ENCODE results near the gene EHD4. TPM values are rescaled to one million over a fixed set of nuclear protein-coding genes. Genes with fewer than 3 reads are reported as not detected.

Gene EHD4
- total and polyA plus RNA-seq, 9 of the 15 experiments (the other 6 are each of a cell fraction or from before 2014, with no cell fraction given), result 0.89 to 10.3 (median 6.4) TPM

DNA sequence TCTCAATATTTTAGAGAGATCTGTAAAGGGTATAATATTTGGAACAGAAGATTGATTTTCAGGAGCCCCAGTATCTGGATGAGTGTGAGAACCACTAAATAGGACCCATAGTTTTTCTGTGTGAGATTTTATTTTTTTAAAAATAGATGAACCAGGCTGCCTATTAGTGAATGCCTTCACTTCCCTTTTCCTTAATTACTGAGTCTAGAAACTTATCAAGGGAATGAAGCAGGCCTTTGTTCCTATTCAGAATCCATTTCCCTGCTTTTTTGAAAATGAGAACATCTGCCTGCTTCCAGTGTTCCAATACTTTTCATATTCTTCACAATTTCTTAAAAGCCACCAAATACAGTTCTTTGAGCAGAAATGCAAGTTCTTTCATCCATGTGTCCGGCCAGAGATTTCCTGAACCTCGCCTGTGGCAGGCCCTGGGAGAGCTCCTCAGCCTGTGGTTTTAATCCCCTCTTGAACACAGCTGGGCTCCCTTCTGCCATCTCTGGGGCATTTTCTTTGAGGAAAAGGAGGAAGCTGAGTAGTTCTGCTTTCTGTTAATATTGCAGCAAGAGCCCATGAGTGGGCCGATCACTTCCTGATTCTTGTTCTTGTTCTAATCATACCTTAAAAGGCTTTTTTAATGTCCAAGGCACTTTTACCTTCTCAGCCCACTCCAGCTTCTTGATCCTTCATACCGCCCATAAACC, 4.7 kb downstream of the EHD4 start:
- H3K9ac ChIP-seq (ENCODE audit: insufficient read depth in 1 of 2, low read depth in 2 of 2, low read length in 2 of 2), result peak overlapping the region in 1 of 2 experiments; percentile 33; a peak in 1 of 4 replicates
- no peak overlapping the region for H3K4me2 ChIP-seq (ENCODE audit: insufficient read depth, low read length)
- H3K9me3 ChIP-seq (replicated peaks; ENCODE audit: control insufficient read depth, insufficient read depth, low read depth, low read length), result no peaks in the 10 kb centered on the region
- FAIRE-seq (no peak), DNase-seq (ENCODE audit: extremely low read depth in 1 of 4, low spot score in 3 of 4) (peak in 1 of 4 experiments; percentile 21), ATAC-seq (no peak)
- no peak overlapping the region for H3K4me3 ChIP-seq
- BruUV-seq (replicated peaks), result no TSS peak
- peaks cover 17% of the 10 kb centered on the region; the same call in 1 of the 2 replicates for H4K20me1 ChIP-seq (replicated peaks; ENCODE audit: control insufficient read depth, insufficient read depth, low read length)
- H3K79me2 ChIP-seq (ENCODE audit: control insufficient read depth, insufficient read depth, low read length), result peaks cover 29% of the 10 kb centered on the region
- TF ChIP-seq SRF (CRISPR knock-in tag; IDR thresholded peaks at IDR 0.05) (peak; percentile 63 to 94; a peak in 3 of 4 replicates), SPI1 (IDR thresholded peaks at IDR 0.05; ENCODE audit: borderline replicate concordance, low read depth, low read length) (peak; percentile 92), ELF1 (tag; IDR thresholded peaks at IDR 0.05) (peak; percentile 65), MTA3 (IDR thresholded peaks at IDR 0.05; ENCODE audit: borderline replicate concordance) (peak; percentile 17; the same call in 1 of the 2 replicates), SMARCE1 (IDR thresholded peaks at IDR 0.05) (0 out of 2 replicates have a peak, but pooled peaks have one; percentile 42), ZC3H11A (IDR thresholded peaks at IDR 0.05; ENCODE audit: low read depth, low read length) (no peak), ZNF354B (CRISPR knock-in tag; IDR thresholded peaks at IDR 0.05) (no peak), ZFP36 (IDR thresholded peaks at IDR 0.05; ENCODE audit: low read depth, low read length, partially characterized antibody) (peak; percentile 12), CEBPB (tag; IDR thresholded peaks at IDR 0.05) (peak; percentile 49)
- TF ChIP-seq, protein P1, sequence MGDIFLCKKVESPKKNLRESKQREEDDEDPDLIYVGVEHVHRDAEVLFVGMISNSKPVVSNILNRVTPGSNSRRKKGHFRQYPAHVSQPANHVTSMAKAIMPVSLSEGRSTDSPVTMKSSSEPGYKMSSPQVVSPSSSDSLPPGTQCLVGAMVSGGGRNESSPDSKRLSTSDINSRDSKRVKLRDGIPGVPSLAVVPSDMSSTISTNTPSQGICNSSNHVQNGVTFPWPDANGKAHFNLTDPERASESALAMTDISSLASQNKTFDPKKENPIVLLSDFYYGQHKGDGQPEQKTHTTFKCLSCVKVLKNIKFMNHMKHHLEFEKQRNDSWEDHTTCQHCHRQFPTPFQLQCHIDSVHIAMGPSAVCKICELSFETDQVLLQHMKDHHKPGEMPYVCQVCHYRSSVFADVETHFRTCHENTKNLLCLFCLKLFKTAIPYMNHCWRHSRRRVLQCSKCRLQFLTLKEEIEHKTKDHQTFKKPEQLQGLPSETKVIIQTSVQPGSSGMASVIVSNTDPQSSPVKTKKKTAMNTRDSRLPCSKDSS (IDR thresholded peaks at IDR 0.05; ENCODE audit: low read depth, partially characterized antibody), result no peak
- TF ChIP-seq, protein P2, sequence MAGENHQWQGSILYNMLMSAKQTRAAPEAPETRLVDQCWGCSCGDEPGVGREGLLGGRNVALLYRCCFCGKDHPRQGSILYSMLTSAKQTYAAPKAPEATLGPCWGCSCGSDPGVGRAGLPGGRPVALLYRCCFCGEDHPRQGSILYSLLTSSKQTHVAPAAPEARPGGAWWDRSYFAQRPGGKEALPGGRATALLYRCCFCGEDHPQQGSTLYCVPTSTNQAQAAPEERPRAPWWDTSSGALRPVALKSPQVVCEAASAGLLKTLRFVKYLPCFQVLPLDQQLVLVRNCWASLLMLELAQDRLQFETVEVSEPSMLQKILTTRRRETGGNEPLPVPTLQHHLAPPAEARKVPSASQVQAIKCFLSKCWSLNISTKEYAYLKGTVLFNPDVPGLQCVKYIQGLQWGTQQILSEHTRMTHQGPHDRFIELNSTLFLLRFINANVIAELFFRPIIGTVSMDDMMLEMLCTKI (IDR thresholded peaks at IDR 0.05; ENCODE audit: partially characterized antibody), result no peak
- TF ChIP-seq, protein P3, sequence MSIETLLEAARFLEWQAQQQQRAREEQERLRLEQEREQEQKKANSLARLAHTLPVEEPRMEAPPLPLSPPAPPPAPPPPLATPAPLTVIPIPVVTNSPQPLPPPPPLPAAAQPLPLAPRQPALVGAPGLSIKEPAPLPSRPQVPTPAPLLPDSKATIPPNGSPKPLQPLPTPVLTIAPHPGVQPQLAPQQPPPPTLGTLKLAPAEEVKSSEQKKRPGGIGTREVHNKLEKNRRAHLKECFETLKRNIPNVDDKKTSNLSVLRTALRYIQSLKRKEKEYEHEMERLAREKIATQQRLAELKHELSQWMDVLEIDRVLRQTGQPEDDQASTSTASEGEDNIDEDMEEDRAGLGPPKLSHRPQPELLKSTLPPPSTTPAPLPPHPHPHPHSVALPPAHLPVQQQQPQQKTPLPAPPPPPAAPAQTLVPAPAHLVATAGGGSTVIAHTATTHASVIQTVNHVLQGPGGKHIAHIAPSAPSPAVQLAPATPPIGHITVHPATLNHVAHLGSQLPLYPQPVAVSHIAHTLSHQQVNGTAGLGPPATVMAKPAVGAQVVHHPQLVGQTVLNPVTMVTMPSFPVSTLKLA (conservative IDR thresholded peaks at IDR 0.05), result no peak
- no peak overlapping the region for H2AFZ ChIP-seq (ENCODE audit: low read depth, low read length)
- POLR2A ChIA-PET, result interaction anchor here (0.7 to 2.6 kb wide), 3 partner anchors 10 to 18 kb away, joined by 4 to 10 read pairs (median 5); no protein-coding TSS in a partner anchor
- in situ Hi-C loops (cut with MboI), result no loop called here
- intact Hi-C loops (cut with micrococcal nuclease), result no loop called here
- no peaks in the 10 kb centered on the region for H3K27me3 ChIP-seq (ENCODE audit: control insufficient read depth in 2 of 2, insufficient read depth in 2 of 2, low read length in 2 of 2)
- peak overlapping the region; percentile 38; the same call in 1 of the 3 replicates for H3K27ac ChIP-seq (ENCODE audit: extremely low read depth, low read depth, low read length)
- CTCF ChIA-PET (ENCODE audit: low intra/inter-chr PET ratio), result no interaction called here
- H3K36me3 ChIP-seq (ENCODE audit: control insufficient read depth, insufficient read depth, low read length), result no peaks in the 10 kb centered on the region
- H3K9me1 ChIP-seq (ENCODE audit: control insufficient read depth, insufficient read depth, low read length), result no peaks in the 10 kb centered on the region
- peaks cover 14 to 21% of the 10 kb centered on the region in 2 experiments for H3K4me1 ChIP-seq (replicated peaks in 1 of 2; ENCODE audit: control insufficient read depth in 2 of 2, insufficient read depth in 2 of 2, low read length in 2 of 2)
- 51% methylated on average over 4 of the region's 4 CpGs for WGBS (ENCODE audit: insufficient coverage, low coverage, missing lambda C conversion rate)

Data from K562 (cell line).